SU-DHL-6 (cell line): Measurements from ENCODE around the gene CENPO.

Experiments used
- H2AFZ ChIP-seq: fragments of 200-600 bp; sonication (generic); 2 replicates; pipeline ENCODE4 v1.6.1; 2014; ENCODE audit warnings: low read depth, mild to moderate bottlenecking, moderate library complexity, mixed read lengths, antibody characterized with exemption, low read length; ENCODE audit not compliant: severe bottlenecking
- H3F3A ChIP-seq: fragments of 200-600 bp; shearing (Covaris generic); 2 replicates; pipeline ENCODE4 v1.6.0; 2016; ENCODE audit warnings: antibody characterized with exemption, mild to moderate bottlenecking; ENCODE audit not compliant: insufficient read depth
- H3K27ac ChIP-seq: fragments of 200-600 bp; sonication (generic); 2 replicates; pipeline ENCODE4 v1.5.1; 2016; ENCODE audit warnings: low read depth, mild to moderate bottlenecking, low read length, moderate library complexity, mixed read lengths
- H3K27me3 ChIP-seq: fragments of 200-600 bp; sonication (generic), shearing (Covaris generic); 2 replicates; pipeline ENCODE4 v1.6.0; 2014; ENCODE audit warnings: mild to moderate bottlenecking, low read length
- H3K36me3 ChIP-seq: fragments of 200-600 bp; sonication (generic); 2 replicates; pipeline ENCODE4 v1.6.1; 2014; ENCODE audit warnings: mild to moderate bottlenecking, low read length, mixed read lengths
- H3K4me2 ChIP-seq: fragments of 300-600, 200-600 bp; shearing (Covaris generic), sonication (generic); 2 replicates; pipeline ENCODE4 v1.6.0; 2014; ENCODE audit warnings: low read length, low read depth, mild to moderate bottlenecking; ENCODE audit not compliant: poor library complexity, severe bottlenecking
- H3K4me3 ChIP-seq: fragments of 200-600 bp; sonication (generic); 2 replicates; pipeline ENCODE4 v1.5.1; 2014; ENCODE audit warnings: antibody characterized with exemption, low read length, mild to moderate bottlenecking, mixed read lengths; ENCODE audit not compliant: insufficient read depth, poor library complexity, severe bottlenecking
- H3K79me2 ChIP-seq: fragments of 200-600 bp; sonication (generic); 2 replicates; pipeline ENCODE4 v1.6.1; 2014; ENCODE audit warnings: mild to moderate bottlenecking, low read length, moderate library complexity; ENCODE audit not compliant: insufficient read depth
- H3K9ac ChIP-seq: fragments of 200-600 bp; sonication (generic); 2 replicates; pipeline ENCODE4 v1.7.0; 2014; ENCODE audit warnings: mild to moderate bottlenecking, low read length
- H3K9me2 ChIP-seq: fragments of 200-600 bp; sonication (generic); replicated peaks from 2 replicates; pipeline ENCODE4 v1.6.1; 2014; ENCODE audit warnings: low read length; ENCODE audit not compliant: insufficient read depth
- H3K9me3 ChIP-seq: fragments of 200-600 bp; sonication (generic); 2 replicates; pipeline ENCODE4 v1.6.1; 2014; ENCODE audit warnings: low read length, mixed read lengths; ENCODE audit not compliant: insufficient read depth
- H4K20me1 ChIP-seq: fragments of 200-600 bp; sonication (generic); 2 replicates; pipeline ENCODE4 v1.6.1; 2014; ENCODE audit warnings: low read depth, mild to moderate bottlenecking, antibody characterized with exemption, low read length, moderate library complexity, mixed read lengths
- EZH2phosphoT487 ChIP-seq: fragments of 200-600 bp; sonication (generic), shearing (Covaris generic); conservative IDR thresholded peaks from 2 replicates; pipeline ENCODE4 v1.6.1; 2018; ENCODE audit warnings: mild to moderate bottlenecking, antibody characterized with exemption, low read length, moderate library complexity, mixed read lengths
- TF ChIP-seq, protein P1 (sequence below): fragments of 200-600 bp; sonication (generic); IDR thresholded peaks from one replicate; pipeline ENCODE4 v1.5.1; 2017; ENCODE audit warnings: antibody characterized with exemption, mild to moderate bottlenecking, low read length, moderate library complexity; ENCODE audit not compliant: insufficient read depth, poor library complexity, severe bottlenecking

Gene CENPO

DNA sequence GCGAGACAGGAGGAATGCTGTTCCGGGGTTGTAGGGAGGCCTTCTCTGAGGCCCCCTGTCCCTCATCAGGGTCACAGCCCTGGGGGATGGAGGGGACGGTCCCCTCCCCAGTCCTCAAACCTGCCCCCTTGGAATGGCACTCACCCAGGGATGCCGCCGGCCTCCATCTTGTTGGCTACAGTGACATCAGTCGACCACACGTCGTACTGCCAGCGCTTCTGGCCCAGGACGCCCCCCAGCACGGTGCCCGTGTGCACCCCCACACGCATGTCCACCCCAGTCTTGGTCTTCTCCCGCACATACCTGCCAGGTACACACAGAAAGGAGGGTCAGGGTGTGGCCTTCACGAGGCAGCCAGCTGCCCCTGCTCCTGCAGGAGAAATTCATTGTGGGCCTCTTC is 46.5 kb downstream of the CENPO start:
- H3K27me3 ChIP-seq = no peaks in the 10 kb centered on the region
- no peak overlapping the region for H3K9ac ChIP-seq
- H3K4me2 ChIP-seq = no peak overlapping the region
- no peaks in the 10 kb centered on the region for H3K36me3 ChIP-seq
- H3F3A ChIP-seq = no peaks in the 10 kb centered on the region
- no peaks in the 10 kb centered on the region for H4K20me1 ChIP-seq
- no peaks in the 10 kb centered on the region for H3K9me2 ChIP-seq
- no peak overlapping the region for H3K27ac ChIP-seq
- TF ChIP-seq, protein P1, sequence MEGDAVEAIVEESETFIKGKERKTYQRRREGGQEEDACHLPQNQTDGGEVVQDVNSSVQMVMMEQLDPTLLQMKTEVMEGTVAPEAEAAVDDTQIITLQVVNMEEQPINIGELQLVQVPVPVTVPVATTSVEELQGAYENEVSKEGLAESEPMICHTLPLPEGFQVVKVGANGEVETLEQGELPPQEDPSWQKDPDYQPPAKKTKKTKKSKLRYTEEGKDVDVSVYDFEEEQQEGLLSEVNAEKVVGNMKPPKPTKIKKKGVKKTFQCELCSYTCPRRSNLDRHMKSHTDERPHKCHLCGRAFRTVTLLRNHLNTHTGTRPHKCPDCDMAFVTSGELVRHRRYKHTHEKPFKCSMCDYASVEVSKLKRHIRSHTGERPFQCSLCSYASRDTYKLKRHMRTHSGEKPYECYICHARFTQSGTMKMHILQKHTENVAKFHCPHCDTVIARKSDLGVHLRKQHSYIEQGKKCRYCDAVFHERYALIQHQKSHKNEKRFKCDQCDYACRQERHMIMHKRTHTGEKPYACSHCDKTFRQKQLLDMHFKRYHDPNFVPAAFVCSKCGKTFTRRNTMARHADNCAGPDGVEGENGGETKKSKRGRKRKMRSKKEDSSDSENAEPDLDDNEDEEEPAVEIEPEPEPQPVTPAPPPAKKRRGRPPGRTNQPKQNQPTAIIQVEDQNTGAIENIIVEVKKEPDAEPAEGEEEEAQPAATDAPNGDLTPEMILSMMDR = no peak
- no peak for TF ChIP-seq EZH2phosphoT487
- no peak overlapping the region for H3K4me3 ChIP-seq
- H3K79me2 ChIP-seq = no peaks in the 10 kb centered on the region
- H2AFZ ChIP-seq = no peak overlapping the region
- no peaks in the 10 kb centered on the region for H3K9me3 ChIP-seq

DNA sequence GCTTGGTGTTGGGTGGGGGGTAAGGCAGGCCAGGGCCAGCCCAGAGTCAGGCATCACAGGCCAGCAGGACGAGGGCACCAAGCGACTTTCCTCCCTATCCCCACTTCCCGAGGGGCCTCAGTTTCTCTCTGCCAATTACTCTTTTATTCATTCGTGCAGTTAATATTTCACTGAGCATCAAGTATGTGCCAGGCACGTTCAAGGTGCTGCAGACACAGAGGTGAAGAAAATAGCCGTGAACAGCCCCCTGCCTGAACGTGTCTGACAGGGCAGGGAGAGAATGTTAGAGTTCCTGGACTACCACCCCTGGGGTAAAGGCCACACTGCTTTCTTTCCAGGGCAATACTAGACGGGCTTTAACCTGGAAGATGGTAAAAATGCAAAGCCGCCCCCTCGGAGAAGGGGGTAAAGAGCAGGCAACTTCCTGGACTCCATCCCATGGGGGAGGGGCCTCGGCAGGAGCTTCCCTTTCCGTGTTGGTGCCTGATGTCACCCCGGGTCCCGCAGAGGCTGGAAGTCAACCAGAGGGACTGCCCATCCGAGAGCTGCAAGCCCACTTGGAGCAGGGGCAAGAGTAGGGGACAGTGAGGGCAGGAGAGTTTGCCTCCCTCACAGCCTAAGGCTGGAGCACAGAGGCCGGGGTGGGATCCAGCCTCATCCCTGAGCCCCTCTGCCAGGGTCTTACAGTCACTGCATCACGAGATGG is 47.1 kb downstream of the CENPO start:
- Histone ChIP-seq H3F3A (no peaks in the 10 kb centered on the region), H3K9ac (no peak overlapping the region), H2AFZ (no peak overlapping the region), H3K79me2 (no peaks in the 10 kb centered on the region), H3K27me3 (no peaks in the 10 kb centered on the region), H3K4me2 (no peak overlapping the region), H3K4me3 (no peak overlapping the region), H3K9me3 (no peaks in the 10 kb centered on the region), H4K20me1 (no peaks in the 10 kb centered on the region), H3K27ac (no peak overlapping the region), H3K9me2 (no peaks in the 10 kb centered on the region), H3K36me3 (no peaks in the 10 kb centered on the region)
- TF ChIP-seq EZH2phosphoT487 = no peak
- TF ChIP-seq, protein P1 = no peak

DNA sequence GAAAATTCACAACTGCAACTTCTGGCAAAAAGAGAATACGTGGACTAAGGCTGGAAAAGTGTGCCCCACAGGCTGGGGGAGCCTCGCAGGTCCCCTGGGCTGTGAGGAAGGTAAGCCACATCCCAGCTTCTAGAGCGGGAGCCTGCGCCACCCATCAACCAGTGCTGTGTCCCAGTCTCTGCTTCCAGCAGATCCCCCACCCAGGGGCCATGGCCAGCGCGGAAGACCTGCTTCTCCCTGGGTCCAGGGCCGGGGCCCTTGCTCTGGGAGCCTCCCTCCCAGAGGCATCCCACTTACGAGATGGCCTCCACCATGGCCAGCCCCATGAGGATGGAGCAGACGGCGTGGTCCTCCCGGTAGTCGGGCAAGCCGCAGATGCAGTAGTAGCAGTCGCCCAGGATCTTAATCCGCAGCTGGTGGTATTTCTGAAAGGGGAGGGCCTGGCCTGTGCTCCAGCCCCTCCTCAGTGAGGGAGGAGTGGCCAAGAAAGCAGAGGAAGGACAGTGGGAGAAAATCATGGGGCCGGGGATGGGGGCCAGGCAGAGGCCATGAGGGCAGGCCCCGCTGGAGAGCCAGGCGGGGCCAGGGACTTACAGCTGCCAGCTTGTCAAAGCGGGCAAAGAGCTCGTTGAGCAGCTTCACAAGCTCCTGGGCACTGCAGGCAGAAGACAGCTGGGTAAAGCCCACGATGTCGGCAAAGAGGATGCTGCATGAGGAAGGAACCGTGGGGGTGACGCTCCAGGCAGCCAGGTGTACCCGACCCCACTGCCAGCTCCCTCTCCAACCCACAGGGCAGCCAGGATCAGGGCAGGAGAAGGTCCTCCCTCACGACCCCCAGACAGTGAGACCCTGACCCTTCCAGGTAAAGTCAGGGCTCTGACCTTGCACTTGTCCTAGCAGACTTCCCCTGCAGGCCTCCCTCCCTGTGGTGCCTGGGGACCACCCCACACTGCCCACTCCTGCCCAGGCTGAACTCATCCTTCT is 48.0 kb downstream of the CENPO start:
- H3K4me2 ChIP-seq = no peak overlapping the region
- H3F3A ChIP-seq = no peaks in the 10 kb centered on the region
- H2AFZ ChIP-seq = no peak overlapping the region
- no peak for TF ChIP-seq EZH2phosphoT487
- TF ChIP-seq, protein P1 = no peak
- H3K9ac ChIP-seq = no peak overlapping the region
- no peaks in the 10 kb centered on the region for H3K79me2 ChIP-seq
- no peaks in the 10 kb centered on the region for H3K36me3 ChIP-seq
- no peaks in the 10 kb centered on the region for H3K27me3 ChIP-seq
- H4K20me1 ChIP-seq = no peaks in the 10 kb centered on the region
- no peaks in the 10 kb centered on the region for H3K9me2 ChIP-seq
- H3K4me3 ChIP-seq = no peak overlapping the region
- no peaks in the 10 kb centered on the region for H3K9me3 ChIP-seq
- H3K27ac ChIP-seq = no peak overlapping the region
